Measurements from ENCODE around the gene NR1D1. TPM values are rescaled to one million over a fixed set of nuclear protein-coding genes. Genes with fewer than 3 reads are reported as not detected.

NR1D1 gene
- total RNA-seq, 2 donors from 2014 or later: 2.3 to 5.9 TPM

GRCh38 chr17:40108970-40109824, 8.8 kb upstream of the NR1D1 start:
- TF ChIP-seq CTCF (IDR thresholded peaks at IDR 0.05) (peak in 1 of 7 experiments; percentile 7), POLR2A (IDR thresholded peaks at IDR 0.05) (no peak)
- Histone ChIP-seq H3K36me3 (replicated peaks in 1 of 2; ENCODE audit: insufficient read depth in 1 of 2, low read depth in 2 of 2) (no peaks in the 10 kb centered on the region), H3K27me3 (no peaks in the 10 kb centered on the region), H3K27ac (peak overlapping the region in 3 of 4 donors; percentile 85 to 97 (median 89)), H3K4me1 (peaks cover 74% of the 10 kb centered on the region), H3K4me3 (no peak overlapping the region), H3K9me3 (no peaks in the 10 kb centered on the region)
- WGBS, 2 donors: 76 to 83% methylated on average over 7 to 9 of the region's 9 CpGs
- no peak for ATAC-seq
- peak in 1 of 4 donors; percentile 13 for DNase-seq
- intact Hi-C loops (cut with DNase I): no loop called here

DNA sequence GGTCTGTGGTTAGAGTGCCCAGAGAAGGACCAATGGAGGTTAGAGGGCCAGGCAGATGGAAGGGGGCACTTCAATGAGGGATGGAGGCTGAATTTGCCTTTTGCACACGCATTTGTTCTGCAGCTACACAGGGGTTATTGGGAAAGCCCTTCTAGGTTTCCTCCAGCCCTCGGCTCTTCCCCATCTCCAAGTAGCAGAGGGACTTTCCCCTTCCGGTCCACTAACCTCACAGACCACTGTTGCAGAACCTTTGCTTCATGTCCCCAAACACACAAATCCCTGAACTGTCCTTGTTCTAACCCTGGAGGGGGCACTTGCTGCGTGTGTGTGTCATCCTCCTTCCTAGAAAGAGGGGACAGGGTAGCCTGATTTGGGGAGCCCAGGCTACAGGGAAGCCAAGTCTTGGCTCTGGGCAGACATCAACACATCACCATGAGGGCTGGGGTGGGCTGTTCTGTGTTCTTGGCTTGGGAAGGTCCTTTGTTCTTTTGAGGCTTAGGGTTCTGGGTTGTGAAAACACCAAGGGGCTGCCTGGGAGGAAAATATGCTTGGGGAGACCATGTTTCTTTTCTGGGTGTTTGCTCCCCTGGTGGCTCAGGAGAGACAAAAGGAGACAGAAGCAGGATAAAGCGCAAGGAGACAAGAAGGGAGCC, 7.3 kb upstream of the NR1D1 start:
- DNase-seq: peak in 1 of 4 donors; percentile 50
- H3K27ac ChIP-seq: peak overlapping the region; percentile 85 to 97 (median 91)
- H3K27me3 ChIP-seq: no peaks in the 10 kb centered on the region
- no peak for ATAC-seq
- H3K4me3 ChIP-seq: no peak overlapping the region
- TF ChIP-seq POLR2A (IDR thresholded peaks at IDR 0.05): no peak
- H3K4me1 ChIP-seq: peaks cover 74% of the 10 kb centered on the region
- no peaks in the 10 kb centered on the region for H3K36me3 ChIP-seq (replicated peaks in 1 of 2; ENCODE audit: insufficient read depth in 1 of 2, low read depth in 2 of 2)
- H3K9me3 ChIP-seq: no peaks in the 10 kb centered on the region
- intact Hi-C loops (cut with DNase I): no loop called here
- 43 to 59% methylated on average over 5 of the region's 5 CpGs for WGBS, 2 donors

DNA sequence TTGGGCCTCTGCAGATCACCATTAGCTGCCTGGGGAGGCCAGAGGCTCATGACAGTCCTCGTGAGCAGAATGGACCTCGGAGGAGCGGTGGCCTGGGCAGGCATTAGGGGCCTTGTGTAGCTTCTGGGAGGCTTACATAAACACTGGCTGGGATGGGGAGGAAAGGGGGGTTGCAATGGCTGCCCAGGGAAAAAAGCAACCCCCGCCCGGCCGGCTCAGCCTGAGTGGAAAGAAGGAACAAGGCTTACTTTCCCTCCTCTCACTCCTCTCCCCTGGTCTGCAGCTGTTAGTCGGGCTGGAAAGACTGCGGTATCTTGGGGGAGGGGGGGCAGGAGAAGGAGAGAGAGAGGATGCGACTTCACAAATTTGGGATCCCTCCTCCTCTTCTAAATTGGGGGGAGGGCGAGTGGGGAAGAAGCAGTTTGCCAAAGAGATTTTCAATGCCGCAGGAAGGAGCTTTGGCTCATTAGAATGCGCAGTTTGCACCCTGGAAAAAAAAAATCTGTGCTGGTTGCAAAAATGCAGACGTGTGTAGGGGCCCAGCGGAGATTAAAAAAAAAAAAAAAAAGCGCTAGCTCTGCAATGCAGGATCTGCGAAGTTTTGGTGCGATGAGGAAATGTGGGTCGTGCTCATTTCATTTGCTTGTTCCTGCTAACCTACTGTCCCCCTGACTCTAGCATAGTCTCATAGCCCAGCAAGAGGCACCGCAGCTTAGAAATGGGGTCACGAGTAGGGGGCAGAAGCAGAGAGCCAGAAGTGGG, 6.6 kb upstream of the NR1D1 start:
- no peaks in the 10 kb centered on the region for H3K9me3 ChIP-seq
- WGBS, 2 donors: 76 to 78% methylated on average over 20 of the region's 20 CpGs
- peak overlapping the region; percentile 85 to 97 (median 91) for H3K27ac ChIP-seq
- no peaks in the 10 kb centered on the region for H3K27me3 ChIP-seq
- H3K4me1 ChIP-seq: peaks cover 74% of the 10 kb centered on the region
- ATAC-seq (no peak), DNase-seq (no peak)
- intact Hi-C loops (cut with DNase I): no loop called here
- H3K36me3 ChIP-seq (replicated peaks in 1 of 2; ENCODE audit: insufficient read depth in 1 of 2, low read depth in 2 of 2): no peaks in the 10 kb centered on the region
- no peak overlapping the region for H3K4me3 ChIP-seq
- no peak for TF ChIP-seq POLR2A (IDR thresholded peaks at IDR 0.05)
- no peak for TF ChIP-seq CTCF (IDR thresholded peaks at IDR 0.05)

DNA sequence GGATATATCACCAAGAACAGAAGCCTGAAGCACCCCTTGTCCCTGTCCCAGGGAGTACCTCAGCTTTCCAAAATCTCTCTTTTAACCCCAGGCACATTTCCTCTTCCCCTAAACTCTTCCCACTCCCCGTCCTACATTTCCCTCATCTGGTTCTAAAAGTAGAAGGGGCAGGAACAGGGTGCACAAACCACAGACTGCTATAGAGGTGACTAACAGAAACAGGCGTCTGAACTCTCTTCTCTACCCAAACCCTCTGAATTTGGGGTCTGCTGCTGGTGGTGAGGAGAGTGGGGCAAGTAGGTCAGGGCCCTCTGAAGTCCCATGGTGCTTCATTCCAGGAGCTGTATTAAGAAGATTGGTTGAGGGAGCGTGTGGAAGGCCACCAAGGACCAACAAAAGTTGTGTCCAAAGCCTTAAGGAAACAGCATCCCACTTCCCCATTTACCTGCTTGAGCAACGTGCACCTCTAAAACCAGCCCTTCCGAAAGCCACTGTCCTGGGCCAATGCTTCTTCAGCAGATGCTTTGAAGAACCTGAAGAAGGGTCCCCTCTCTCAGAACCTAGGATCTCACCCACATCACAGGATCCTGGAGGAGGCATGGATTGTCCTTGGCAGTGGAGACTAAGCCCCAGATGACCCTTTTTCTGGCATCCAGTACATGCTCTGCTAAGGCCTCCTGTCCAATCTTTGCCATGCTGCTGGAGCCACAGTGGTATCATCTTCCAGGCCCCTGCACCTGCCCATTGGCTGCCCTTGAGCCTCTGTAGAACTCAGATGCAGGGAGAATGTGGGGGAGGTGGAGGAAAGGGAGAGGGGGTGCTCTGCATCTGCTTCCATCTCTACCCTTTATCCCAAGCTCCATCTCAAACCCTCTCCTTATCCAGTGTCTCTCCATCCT, 5.7 kb upstream of the NR1D1 start:
- H3K27me3 ChIP-seq: no peaks in the 10 kb centered on the region
- WGBS, 2 donors: 76 to 95% methylated on average over 4 to 5 of the region's 5 CpGs
- no peak for ATAC-seq
- intact Hi-C loops (cut with DNase I): no loop called here
- H3K4me3 ChIP-seq: no peak overlapping the region
- no peaks in the 10 kb centered on the region for H3K36me3 ChIP-seq (replicated peaks in 1 of 2; ENCODE audit: insufficient read depth in 1 of 2, low read depth in 2 of 2)
- peak overlapping the region in 3 of 4 donors; percentile 14 to 89 (median 85) for H3K27ac ChIP-seq
- DNase-seq: no peak
- H3K9me3 ChIP-seq: no peaks in the 10 kb centered on the region
- H3K4me1 ChIP-seq: peaks cover 74% of the 10 kb centered on the region
- TF ChIP-seq POLR2A (IDR thresholded peaks at IDR 0.05) (no peak), CTCF (IDR thresholded peaks at IDR 0.05) (no peak)

All from body of pancreas (tissue), 4 donors.